Measurements from ENCODE around the gene SOX12.
A peak's percentile ranks its signal among the peaks of the same experiment; 100 is the strongest.
"Not testable (repeated sequence)": the region's sequence is repeated elsewhere in the genome, so short reads cannot be mapped to it uniquely, and the experiment has no call there.

SOX12 gene

GRCh38 chr20:325889-326644, 715 bp downstream of the SOX12 start:
- Histone ChIP-seq H3K9me3 (ENCODE audit: control insufficient read depth, low read depth, low read length) (no peaks in the 10 kb centered on the region), H3K27me3 (ENCODE audit: control insufficient read depth, insufficient read depth, low read length) (no peaks in the 10 kb centered on the region), H3K27ac (ENCODE audit: low read length) (peak overlapping the region; percentile 76), H3K36me3 (ENCODE audit: control insufficient read depth, low read depth, low read length) (no peaks in the 10 kb centered on the region), H3K9ac (ENCODE audit: low read length) (peak overlapping the region; percentile 85), H3K4me1 (ENCODE audit: control insufficient read depth, low read depth, low read length) (peaks cover 36% of the 10 kb centered on the region), H3K4me3 (ENCODE audit: low read length) (peak overlapping the region; percentile 92)

- no peaks in the 10 kb centered on the region for H3K9me3 ChIP-seq (ENCODE audit: control insufficient read depth, low read depth, low read length)
- H3K27me3 ChIP-seq (ENCODE audit: control insufficient read depth, insufficient read depth, low read length): no peaks in the 10 kb centered on the region
- peak overlapping the region; percentile 30 for H3K27ac ChIP-seq (ENCODE audit: low read length)
- H3K36me3 ChIP-seq (ENCODE audit: control insufficient read depth, low read depth, low read length): no peaks in the 10 kb centered on the region
- H3K9ac ChIP-seq (ENCODE audit: low read length): peak overlapping the region; percentile 85
- peak overlapping the region; percentile 92 for H3K4me3 ChIP-seq (ENCODE audit: low read length)
- peaks cover 36% of the 10 kb centered on the region for H3K4me1 ChIP-seq (ENCODE audit: control insufficient read depth, low read depth, low read length)
Observed at GRCh38 chr20:326645-327185, 1.4 kb downstream of the SOX12 start.

GRCh38 chr20:327186-328026, 2.1 kb downstream of the SOX12 start:
- peaks cover 32% of the 10 kb centered on the region for H3K4me1 ChIP-seq (ENCODE audit: control insufficient read depth, low read depth, low read length)
- H3K27me3 ChIP-seq (ENCODE audit: control insufficient read depth, insufficient read depth, low read length): no peaks in the 10 kb centered on the region
- H3K9me3 ChIP-seq (ENCODE audit: control insufficient read depth, low read depth, low read length): no peaks in the 10 kb centered on the region
- H3K36me3 ChIP-seq (ENCODE audit: control insufficient read depth, low read depth, low read length): no peaks in the 10 kb centered on the region
- no peak overlapping the region for H3K27ac ChIP-seq (ENCODE audit: low read length)
- peak overlapping the region; percentile 92 for H3K4me3 ChIP-seq (ENCODE audit: low read length)
- H3K9ac ChIP-seq (ENCODE audit: low read length): peak overlapping the region; percentile 62

- peak overlapping the region; percentile 92 for H3K4me3 ChIP-seq (ENCODE audit: low read length)
- H3K36me3 ChIP-seq (ENCODE audit: control insufficient read depth, low read depth, low read length): no peaks in the 10 kb centered on the region
- H3K9me3 ChIP-seq (ENCODE audit: control insufficient read depth, low read depth, low read length): no peaks in the 10 kb centered on the region
- H3K9ac ChIP-seq (ENCODE audit: low read length): peak overlapping the region; percentile 62
- H3K27ac ChIP-seq (ENCODE audit: low read length): no peak overlapping the region
- H3K27me3 ChIP-seq (ENCODE audit: control insufficient read depth, insufficient read depth, low read length): no peaks in the 10 kb centered on the region
- peaks cover 25% of the 10 kb centered on the region for H3K4me1 ChIP-seq (ENCODE audit: control insufficient read depth, low read depth, low read length)
Observed at GRCh38 chr20:328027-328974, 2.9 kb downstream of the SOX12 start.

- no peaks in the 10 kb centered on the region for H3K9me3 ChIP-seq (ENCODE audit: control insufficient read depth, low read depth, low read length)
- H3K4me1 ChIP-seq (ENCODE audit: control insufficient read depth, low read depth, low read length): peaks cover 23% of the 10 kb centered on the region
- no peak overlapping the region for H3K27ac ChIP-seq (ENCODE audit: low read length)
- H3K4me3 ChIP-seq (ENCODE audit: low read length): peak overlapping the region; percentile 19
- no peaks in the 10 kb centered on the region for H3K36me3 ChIP-seq (ENCODE audit: control insufficient read depth, low read depth, low read length)
- H3K9ac ChIP-seq (ENCODE audit: low read length): no peak overlapping the region
- no peaks in the 10 kb centered on the region for H3K27me3 ChIP-seq (ENCODE audit: control insufficient read depth, insufficient read depth, low read length)
Observed at GRCh38 chr20:328975-329695, 3.8 kb downstream of the SOX12 start.

GRCh38 chr20:329851-330232, 4.5 kb downstream of the SOX12 start:
- H3K9ac ChIP-seq (ENCODE audit: low read length): no peak overlapping the region
- H3K27ac ChIP-seq (ENCODE audit: low read length): no peak overlapping the region

GRCh38 chr20:330233-331149, 5.1 kb downstream of the SOX12 start:
- Histone ChIP-seq H3K4me3 (ENCODE audit: low read length) (peak overlapping the region; percentile 0), H3K9me3 (ENCODE audit: control insufficient read depth, low read depth, low read length) (no peaks in the 10 kb centered on the region), H3K27ac (ENCODE audit: low read length) (no peak overlapping the region), H3K9ac (ENCODE audit: low read length) (no peak overlapping the region), H3K4me1 (ENCODE audit: control insufficient read depth, low read depth, low read length) (peaks cover 23% of the 10 kb centered on the region), H3K27me3 (ENCODE audit: control insufficient read depth, insufficient read depth, low read length) (no peaks in the 10 kb centered on the region), H3K36me3 (ENCODE audit: control insufficient read depth, low read depth, low read length) (no peaks in the 10 kb centered on the region)

More at GRCh38 chr20:329851-330232, 4.5 kb downstream of the SOX12 start:
- Histone ChIP-seq H3K4me3 (ENCODE audit: low read length) (peak overlapping the region; percentile 0), H3K9me3 (ENCODE audit: control insufficient read depth, low read depth, low read length) (no peaks in the 10 kb centered on the region), H3K27me3 (ENCODE audit: control insufficient read depth, insufficient read depth, low read length) (no peaks in the 10 kb centered on the region), H3K4me1 (ENCODE audit: control insufficient read depth, low read depth, low read length) (peaks cover 23% of the 10 kb centered on the region), H3K36me3 (ENCODE audit: control insufficient read depth, low read depth, low read length) (no peaks in the 10 kb centered on the region)

- Histone ChIP-seq H3K27ac (ENCODE audit: low read length) (no peak overlapping the region), H3K4me1 (ENCODE audit: control insufficient read depth, low read depth, low read length) (peaks cover 9% of the 10 kb centered on the region)
Observed at GRCh38 chr20:334578-334977, 9.2 kb downstream of the SOX12 start.

GRCh38 chr20:336040-336439, 10.7 kb downstream of the SOX12 start:
- not testable (repeated sequence) for H3K9ac ChIP-seq (ENCODE audit: low read length); H3K27me3 ChIP-seq (ENCODE audit: control insufficient read depth, insufficient read depth, low read length); H3K9me3 ChIP-seq (ENCODE audit: control insufficient read depth, low read depth, low read length); H3K27ac ChIP-seq (ENCODE audit: low read length); H3K36me3 ChIP-seq (ENCODE audit: control insufficient read depth, low read depth, low read length); H3K4me3 ChIP-seq (ENCODE audit: low read length); H3K4me1 ChIP-seq (ENCODE audit: control insufficient read depth, low read depth, low read length)

More at GRCh38 chr20:334578-334977, 9.2 kb downstream of the SOX12 start:
- no peaks in the 10 kb centered on the region for H3K27me3 ChIP-seq (ENCODE audit: control insufficient read depth, insufficient read depth, low read length)
- no peaks in the 10 kb centered on the region for H3K36me3 ChIP-seq (ENCODE audit: control insufficient read depth, low read depth, low read length)
- H3K9ac ChIP-seq (ENCODE audit: low read length): no peak overlapping the region
- H3K4me3 ChIP-seq (ENCODE audit: low read length): no peak overlapping the region
- no peaks in the 10 kb centered on the region for H3K9me3 ChIP-seq (ENCODE audit: control insufficient read depth, low read depth, low read length)

- H3K4me1 ChIP-seq (ENCODE audit: control insufficient read depth, low read depth, low read length): no peaks in the 10 kb centered on the region
- H3K27me3 ChIP-seq (ENCODE audit: control insufficient read depth, insufficient read depth, low read length): no peaks in the 10 kb centered on the region
- H3K9me3 ChIP-seq (ENCODE audit: control insufficient read depth, low read depth, low read length): no peaks in the 10 kb centered on the region
- H3K36me3 ChIP-seq (ENCODE audit: control insufficient read depth, low read depth, low read length): no peaks in the 10 kb centered on the region
- H3K27ac ChIP-seq (ENCODE audit: low read length): no peak overlapping the region
- no peak overlapping the region for H3K4me3 ChIP-seq (ENCODE audit: low read length)
- H3K9ac ChIP-seq (ENCODE audit: low read length): no peak overlapping the region
Observed at GRCh38 chr20:341682-342081, 16.3 kb downstream of the SOX12 start.
